ENCODE measurements around the gene CNTNAP3B.
"Not testable (repeated sequence)": the region's sequence is repeated elsewhere in the genome, so short reads cannot be mapped to it uniquely, and the experiment has no call there.

- TF ChIP-seq CTCF (IDR thresholded peaks at IDR 0.05; ENCODE audit: low read length); EZH2 (optimal IDR thresholded peaks at IDR 0.05; ENCODE audit: low read depth, low read length): not testable (repeated sequence)
These were observed 54.4 kb downstream of the CNTNAP3B start for GRCh38 chr9:42074868-42075267.

All from MM.1S (cell line).